OCI-M2 (cell line): Measurements from ENCODE around the gene STAP2.
A peak's percentile ranks its signal among the peaks of the same experiment; 100 is the strongest.
"Not testable (repeated sequence)": the region's sequence is repeated elsewhere in the genome, so short reads cannot be mapped to it uniquely, and the experiment has no call there.

Source experiments
- DNase-seq: peaks from one replicate; lab custom pipeline; 2025; ENCODE audit not compliant: unreplicated experiment; lab: John Stamatoyannopoulos, UW

Gene STAP2

GRCh38 chr19:4358709-4359626, 20.3 kb upstream of the STAP2 start:
- DNase-seq, result no peak

GRCh38 chr19:4357921-4358326, 19.3 kb upstream of the STAP2 start:
- DNase-seq, result no peak

- DNase-seq, result no peak
These were observed 18.6 kb upstream of the STAP2 start for GRCh38 chr19:4357095-4357797.

GRCh38 chr19:4354897-4355296, 16.3 kb upstream of the STAP2 start:
- no peak for DNase-seq

GRCh38 chr19:4354282-4354681, 15.7 kb upstream of the STAP2 start:
- no peak for DNase-seq

- DNase-seq, result no peak
These were observed 14.1 kb upstream of the STAP2 start for GRCh38 chr19:4352701-4353121.

- DNase-seq, result no peak
These were observed 12.1 kb upstream of the STAP2 start for GRCh38 chr19:4350726-4351125.

GRCh38 chr19:4350111-4350510, 11.5 kb upstream of the STAP2 start:
- DNase-seq, result no peak

- not testable (repeated sequence) for DNase-seq
These were observed 10.6 kb upstream of the STAP2 start for GRCh38 chr19:4349225-4349624.

GRCh38 chr19:4347521-4347920, 8.9 kb upstream of the STAP2 start:
- DNase-seq, result no peak

- DNase-seq, result no peak
These were observed 7.4 kb upstream of the STAP2 start for GRCh38 chr19:4346020-4346383.

- no peak for DNase-seq
These were observed 6.9 kb upstream of the STAP2 start for GRCh38 chr19:4345342-4346019.

GRCh38 chr19:4343370-4344307, 5.0 kb upstream of the STAP2 start, which contains the start of gene MPND:
Gene MPND, plus strand, starts transcription at chr19:4343562. Its CDS starts 32 bp downstream, at chr19:4343594.
- no peak for DNase-seq

- peak; percentile 87 for DNase-seq
These were observed 4.2 kb upstream of the STAP2 start for GRCh38 chr19:4342615-4343369.

- DNase-seq, result no peak
These were observed 3.6 kb upstream of the STAP2 start for GRCh38 chr19:4342314-4342614.

- no peak for DNase-seq
These were observed 654 bp downstream of the STAP2 start for GRCh38 chr19:4337906-4338440.

GRCh38 chr19:4334929-4335570, 3.6 kb downstream of the STAP2 start:
- no peak for DNase-seq

GRCh38 chr19:4329858-4330257, 8.8 kb downstream of the STAP2 start:
- no peak for DNase-seq

- not testable (repeated sequence) for DNase-seq
These were observed 9.5 kb downstream of the STAP2 start for GRCh38 chr19:4328991-4329681.
